HG03060 (cell line): Measurements from ENCODE around the gene PTPN20.
"Not testable (repeated sequence)": the region's sequence is repeated elsewhere in the genome, so short reads cannot be mapped to it uniquely, and the experiment has no call there.

ENCODE experiments used
- ATAC-seq: cut with Tn5 transposase; IDR thresholded peaks from one replicate; pipeline ENCODE4 v1.9.1; 2021; ENCODE audit warnings: low read depth, moderate number of reproducible peaks; ENCODE audit not compliant: unreplicated experiment

PTPN20 gene

GRCh38 chr10:46911144-46911876, at the start of gene PTPN20:
Gene PTPN20, plus strand, starts transcription at chr10:46911428. Its CDS starts 21,072 bp downstream, at chr10:46932500.
- ATAC-seq, result not testable (repeated sequence)

GRCh38 chr10:46869716-46870115, 41.5 kb upstream of the PTPN20 start:
- ATAC-seq, result not testable (repeated sequence)

GRCh38 chr10:46871583-46871982, 39.6 kb upstream of the PTPN20 start:
- ATAC-seq, result not testable (repeated sequence)

- ATAC-seq, result not testable (repeated sequence)
Observed at GRCh38 chr10:46875304-46875703, 35.9 kb upstream of the PTPN20 start.

DNA sequence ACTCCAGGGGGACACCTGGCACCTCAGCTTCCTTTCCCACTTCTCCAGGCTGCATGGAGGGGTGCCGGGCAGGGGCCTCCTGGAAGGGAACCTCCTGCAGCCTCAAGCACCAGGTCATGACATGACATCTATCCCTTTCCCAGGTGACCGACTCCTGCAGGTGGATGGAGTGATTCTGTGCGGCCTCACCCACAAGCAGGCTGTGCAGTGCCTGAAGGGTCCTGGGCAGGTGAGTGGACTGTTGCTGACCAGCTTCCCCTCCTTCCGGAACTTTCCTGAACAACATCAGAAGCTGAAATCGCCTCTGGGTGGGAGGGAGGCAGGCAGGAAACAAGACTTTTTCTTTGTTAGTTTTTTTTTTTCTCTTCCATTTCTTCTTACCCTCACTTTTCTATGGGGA, 34.5 kb upstream of the PTPN20 start:
- not testable (repeated sequence) for ATAC-seq

DNA sequence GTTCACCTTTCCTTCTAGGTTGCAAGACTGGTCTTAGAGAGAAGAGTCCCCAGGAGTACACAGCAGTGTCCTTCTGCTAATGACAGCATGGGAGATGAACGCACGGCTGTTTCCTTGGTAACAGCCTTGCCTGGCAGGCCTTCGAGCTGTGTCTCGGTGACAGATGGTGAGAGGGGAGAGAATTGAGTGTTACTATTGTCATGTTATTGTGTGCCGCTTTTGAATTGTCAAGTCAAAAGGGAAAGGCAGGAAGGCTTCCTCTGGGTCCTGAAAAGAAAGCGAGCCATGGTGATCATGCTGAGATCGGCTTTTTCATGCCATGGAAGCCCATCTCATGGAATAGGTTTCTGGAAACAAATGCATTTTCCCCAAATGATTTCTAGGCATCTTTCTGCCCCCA, 32.5 kb upstream of the PTPN20 start:
- ATAC-seq, result not testable (repeated sequence)

GRCh38 chr10:46890813-46891611, 20.2 kb upstream of the PTPN20 start:
- not testable (repeated sequence) for ATAC-seq

DNA sequence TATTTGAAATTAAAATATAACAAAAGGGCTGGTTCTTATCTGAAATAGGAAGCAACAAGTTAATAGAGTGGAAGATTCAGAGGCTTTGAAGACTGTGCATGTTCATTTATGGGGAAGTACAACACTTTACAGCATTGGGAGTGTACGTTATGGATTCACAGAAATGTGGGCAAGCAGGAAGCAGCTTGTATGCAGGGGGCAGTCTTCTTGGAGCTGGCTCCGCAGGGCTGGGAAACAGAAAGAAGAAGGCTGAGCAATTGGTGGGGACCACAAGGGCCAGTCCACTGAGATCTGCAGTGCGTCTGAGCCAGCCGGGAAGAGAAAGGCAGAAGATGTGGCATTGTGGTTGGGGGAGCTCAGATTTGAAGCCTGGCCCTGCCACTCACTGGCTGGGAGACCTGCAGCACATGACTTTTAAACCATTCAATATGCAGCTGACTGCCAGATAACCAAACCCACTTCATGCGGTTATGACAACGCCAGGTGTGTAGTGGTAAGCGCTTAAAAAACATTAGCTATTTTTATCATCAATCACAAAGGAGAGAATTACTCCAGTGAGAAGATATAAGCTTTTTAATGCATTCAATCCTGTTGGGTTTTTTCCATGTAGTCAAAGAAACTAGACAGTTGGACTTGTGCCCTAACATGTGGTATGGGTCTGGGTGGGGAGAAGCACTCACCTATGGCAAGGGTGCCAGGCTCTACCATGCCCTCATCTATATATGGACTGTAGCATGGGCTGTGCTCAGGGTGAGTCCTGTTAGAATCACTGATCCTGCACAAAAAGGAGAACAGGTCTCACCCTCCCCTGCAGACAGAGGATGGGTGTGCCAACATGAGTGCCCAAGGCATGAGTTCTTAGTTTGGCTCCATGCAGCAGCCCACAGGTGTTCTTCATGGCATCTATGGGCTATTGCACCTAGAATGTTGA, 14.2 kb upstream of the PTPN20 start:
- ATAC-seq, result not testable (repeated sequence)

DNA sequence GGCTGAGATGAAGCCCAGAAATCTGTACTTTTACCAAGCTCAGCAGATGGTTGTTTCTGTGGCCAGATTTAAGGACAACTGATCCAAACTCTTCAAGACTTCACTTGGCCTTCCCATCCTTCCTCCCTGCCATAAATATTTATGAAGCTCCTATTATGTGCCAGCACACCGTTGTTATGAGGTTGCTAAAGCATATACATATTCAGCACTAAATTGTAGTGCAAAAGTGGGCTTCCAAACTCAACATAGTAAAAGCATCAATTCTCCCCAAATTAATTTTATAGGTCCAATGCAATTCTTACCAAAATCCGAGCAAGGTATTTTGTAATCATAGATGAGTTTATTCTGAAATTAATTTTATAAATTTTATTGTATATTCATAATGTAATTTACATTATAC, 10.0 kb upstream of the PTPN20 start:
- not testable (repeated sequence) for ATAC-seq

- ATAC-seq, result not testable (repeated sequence)
Observed at GRCh38 chr10:46903874-46904273, 7.4 kb upstream of the PTPN20 start.

DNA sequence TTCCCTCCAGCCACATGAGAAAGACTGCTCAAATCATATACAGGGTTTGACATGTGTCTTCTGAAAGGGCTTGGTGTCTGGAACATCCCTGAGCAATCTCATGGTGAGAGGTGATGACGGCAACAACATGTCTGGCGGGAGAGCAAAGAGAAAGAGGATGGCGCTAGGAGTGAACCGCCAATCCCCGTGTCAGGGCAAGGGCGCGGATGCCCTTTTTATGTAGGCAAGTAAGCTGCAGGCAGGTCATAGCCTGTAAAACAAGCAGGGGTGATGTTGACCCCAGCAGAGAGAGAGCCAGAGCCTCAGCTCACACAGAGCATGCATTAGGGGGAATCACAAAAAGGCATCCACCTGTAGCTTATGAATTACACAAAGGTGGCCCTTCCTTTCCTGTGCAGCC, 4.9 kb upstream of the PTPN20 start:
- not testable (repeated sequence) for ATAC-seq

GRCh38 chr10:46907185-46908117, 3.8 kb upstream of the PTPN20 start:
- ATAC-seq, result not testable (repeated sequence)

DNA sequence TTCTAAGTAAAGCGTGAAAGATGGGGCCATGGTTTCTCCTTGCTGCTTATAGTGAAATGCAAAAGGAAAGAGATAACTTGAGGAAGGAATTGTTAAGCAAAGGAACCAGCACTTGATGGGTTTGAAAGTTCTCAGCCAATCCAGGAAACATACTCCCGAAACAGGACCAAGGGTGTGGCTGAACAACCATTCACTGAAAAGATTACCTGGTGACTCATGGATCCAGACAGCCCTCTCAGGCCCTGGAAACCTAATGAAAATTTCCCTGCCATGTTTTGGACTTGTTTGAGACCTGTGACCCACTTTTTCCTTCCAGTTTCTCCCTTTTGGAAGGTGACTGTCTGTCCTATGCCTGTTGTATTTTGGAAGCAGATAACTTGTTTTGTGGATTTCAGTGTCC, 11.3 kb downstream of the PTPN20 start:
- not testable (repeated sequence) for ATAC-seq

GRCh38 chr10:46925156-46925555, 13.9 kb downstream of the PTPN20 start:
- ATAC-seq, result not testable (repeated sequence)

DNA sequence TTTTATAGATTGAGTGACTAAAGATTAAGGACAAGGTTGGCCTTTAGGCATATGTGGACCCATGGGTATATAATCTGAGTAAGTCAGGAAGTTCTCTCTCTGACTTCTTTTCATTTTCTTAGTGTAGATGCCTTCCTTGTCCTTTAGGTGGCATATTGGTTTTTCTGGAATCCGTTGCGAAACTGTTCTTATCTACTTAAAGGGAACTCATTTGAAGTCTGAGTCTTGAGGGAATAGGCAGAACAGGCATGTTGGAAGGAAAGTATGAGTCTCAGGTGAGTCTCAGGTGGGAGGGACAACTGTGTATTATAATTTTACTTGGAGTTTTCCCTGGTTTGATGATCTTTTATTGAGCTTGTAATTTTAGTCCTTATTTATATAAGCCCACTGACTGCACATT, 14.6 kb downstream of the PTPN20 start:
- not testable (repeated sequence) for ATAC-seq

DNA sequence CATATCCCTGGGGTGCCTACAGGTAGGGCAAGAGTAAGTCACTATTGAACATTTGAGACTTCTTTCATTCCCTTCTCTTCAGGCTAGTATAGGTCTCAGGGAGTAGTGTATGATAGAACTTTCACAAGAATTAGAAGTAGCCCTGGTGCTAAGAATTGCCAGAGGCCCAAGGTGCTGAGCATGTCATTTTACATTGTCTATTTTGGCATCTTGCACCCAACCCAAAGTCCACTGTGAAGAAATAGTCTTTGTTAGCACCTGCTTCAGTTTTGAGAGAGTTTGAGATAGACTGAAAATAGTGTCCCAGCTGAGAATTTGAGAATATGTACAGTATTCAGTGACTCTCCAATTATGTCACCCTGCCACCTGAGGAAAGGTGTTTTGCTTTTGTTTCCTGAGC, 17.6 kb downstream of the PTPN20 start:
- not testable (repeated sequence) for ATAC-seq

DNA sequence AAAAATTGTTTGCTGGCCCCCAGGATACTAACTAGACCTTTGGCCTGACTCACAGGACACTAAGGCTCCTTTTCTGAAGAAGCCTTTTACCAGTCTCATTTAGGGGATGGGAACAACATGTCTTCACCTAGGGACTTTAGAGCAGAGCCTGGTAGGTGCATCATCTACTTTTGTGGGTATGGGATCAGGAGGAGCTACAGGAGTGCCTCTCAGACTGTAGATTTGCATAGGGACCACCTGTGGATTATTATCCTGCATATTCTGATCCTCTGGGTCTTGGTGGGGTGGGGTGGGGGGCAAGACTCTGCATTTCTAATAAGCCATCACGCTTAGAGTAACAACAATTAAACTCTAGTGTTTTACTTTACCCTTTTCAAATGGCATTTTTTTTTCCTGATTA, 21.2 kb downstream of the PTPN20 start:
- ATAC-seq, result not testable (repeated sequence)

DNA sequence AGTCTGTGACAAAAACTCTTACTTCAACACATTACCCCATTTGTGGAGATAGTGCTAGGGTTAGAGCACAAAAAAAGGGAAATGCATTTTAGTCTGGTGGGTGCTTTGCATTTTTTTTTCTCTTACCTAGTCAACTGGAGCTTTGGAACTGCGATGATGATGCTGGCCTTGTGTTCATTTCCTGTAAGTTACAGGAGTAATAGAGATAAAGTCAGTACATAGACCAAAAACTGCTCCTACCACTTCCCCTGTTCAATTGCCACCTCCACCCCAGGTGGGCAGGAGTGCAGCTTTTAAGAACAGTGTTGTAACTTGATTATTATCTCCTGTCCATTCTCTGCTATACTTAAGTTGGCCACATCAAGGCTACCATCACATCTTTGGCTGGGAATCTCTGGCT, 29.9 kb downstream of the PTPN20 start:
- ATAC-seq, result not testable (repeated sequence)
